GM06990 (cell line): ENCODE measurements around the gene TSPAN4.

Experiments
- DNase-seq: peaks from one replicate; pipeline ENCODE4 v3.0.0-alpha.2; 2011; ENCODE audit not compliant: insufficient read length; ENCODE audit errors: extremely low read depth
- H3K27me3 ChIP-seq: replicated peaks from 2 replicates; pipeline ENCODE4 v1.6.0; 2011; ENCODE audit warnings: low read length; ENCODE audit not compliant: control insufficient read depth, insufficient read depth
- H3K36me3 ChIP-seq: 2 replicates; pipeline ENCODE4 v1.5.1; 2011; ENCODE audit warnings: low read length; ENCODE audit not compliant: control insufficient read depth, insufficient read depth
- H3K4me3 ChIP-seq: replicated peaks from 2 replicates; pipeline ENCODE4 v1.5.1; 2011; ENCODE audit warnings: low read depth, mild to moderate bottlenecking, control low read depth, low read length
- TF ChIP-seq, protein P1 (sequence below): IDR thresholded peaks from 2 replicates; pipeline ENCODE4 v1.5.1; 2011; ENCODE audit warnings: low read length, control low read depth, mild to moderate bottlenecking, inconsistent platforms; ENCODE audit not compliant: insufficient read depth, poor library complexity, severe bottlenecking

TSPAN4 gene

DNA sequence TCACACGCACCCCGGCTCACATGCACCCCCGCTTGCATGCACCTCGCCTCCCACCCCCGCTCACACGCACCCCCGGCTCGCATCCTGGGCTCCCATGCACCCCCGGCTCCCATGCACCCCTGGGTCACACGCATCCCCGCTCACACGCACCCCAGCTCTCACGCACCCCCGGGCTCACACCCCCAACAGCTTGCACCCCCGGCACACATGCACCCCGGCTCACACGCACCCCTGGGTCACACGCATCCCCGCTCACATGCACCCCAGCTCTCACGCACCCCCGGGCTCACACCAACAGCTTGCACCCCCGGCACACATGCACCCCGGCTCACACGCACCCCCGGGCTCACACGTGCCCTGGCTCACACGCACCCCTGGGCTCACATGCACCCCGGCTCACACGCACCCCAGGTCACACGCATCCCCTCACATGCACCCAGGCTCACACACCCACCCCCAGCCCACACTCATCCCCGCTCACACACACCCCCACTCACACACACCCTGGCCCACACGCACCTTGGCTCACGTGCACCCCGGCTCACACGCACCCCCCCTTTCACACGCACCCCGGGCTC, 16.2 kb downstream of the TSPAN4 start:
- H3K36me3 ChIP-seq = no peaks in the 10 kb centered on the region
- no peak for DNase-seq
- H3K4me3 ChIP-seq = no peak overlapping the region
- TF ChIP-seq, protein P1, sequence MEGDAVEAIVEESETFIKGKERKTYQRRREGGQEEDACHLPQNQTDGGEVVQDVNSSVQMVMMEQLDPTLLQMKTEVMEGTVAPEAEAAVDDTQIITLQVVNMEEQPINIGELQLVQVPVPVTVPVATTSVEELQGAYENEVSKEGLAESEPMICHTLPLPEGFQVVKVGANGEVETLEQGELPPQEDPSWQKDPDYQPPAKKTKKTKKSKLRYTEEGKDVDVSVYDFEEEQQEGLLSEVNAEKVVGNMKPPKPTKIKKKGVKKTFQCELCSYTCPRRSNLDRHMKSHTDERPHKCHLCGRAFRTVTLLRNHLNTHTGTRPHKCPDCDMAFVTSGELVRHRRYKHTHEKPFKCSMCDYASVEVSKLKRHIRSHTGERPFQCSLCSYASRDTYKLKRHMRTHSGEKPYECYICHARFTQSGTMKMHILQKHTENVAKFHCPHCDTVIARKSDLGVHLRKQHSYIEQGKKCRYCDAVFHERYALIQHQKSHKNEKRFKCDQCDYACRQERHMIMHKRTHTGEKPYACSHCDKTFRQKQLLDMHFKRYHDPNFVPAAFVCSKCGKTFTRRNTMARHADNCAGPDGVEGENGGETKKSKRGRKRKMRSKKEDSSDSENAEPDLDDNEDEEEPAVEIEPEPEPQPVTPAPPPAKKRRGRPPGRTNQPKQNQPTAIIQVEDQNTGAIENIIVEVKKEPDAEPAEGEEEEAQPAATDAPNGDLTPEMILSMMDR = no peak
- H3K27me3 ChIP-seq = no peaks in the 10 kb centered on the region

DNA sequence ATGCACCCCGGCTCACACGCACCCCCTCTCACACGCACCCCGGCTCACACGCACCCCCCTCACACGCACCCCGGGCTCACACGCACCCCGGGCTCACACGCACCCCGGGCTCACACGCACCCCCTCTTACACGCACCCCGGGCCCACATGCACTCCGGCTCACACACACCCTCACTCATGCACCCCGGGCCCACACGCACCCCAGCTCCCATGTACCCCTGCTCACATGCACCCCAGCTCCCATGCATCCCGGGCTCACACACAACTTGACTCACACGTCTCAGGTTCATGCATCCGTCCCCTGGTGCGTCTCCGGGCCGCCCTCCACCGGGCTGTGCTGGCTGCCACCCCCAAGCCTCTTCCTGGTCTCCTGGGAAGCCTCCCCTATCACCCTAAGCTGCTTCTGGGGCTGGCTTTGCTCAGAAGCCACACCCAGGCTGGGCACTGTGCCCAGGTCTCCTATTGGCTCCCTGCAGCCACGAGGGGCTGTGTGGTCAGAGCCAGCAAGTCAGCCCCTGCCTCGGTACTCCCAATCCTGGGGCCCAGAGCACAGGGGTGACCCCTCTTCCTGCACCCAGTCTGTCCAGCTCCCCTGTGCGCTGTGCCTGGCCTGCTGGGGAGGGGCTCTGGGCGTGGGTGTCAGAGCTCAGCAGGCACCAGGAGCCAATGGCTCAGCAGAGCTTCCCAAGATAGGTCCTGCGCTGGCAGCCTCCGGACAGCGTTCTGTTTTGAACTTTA, 16.9 kb downstream of the TSPAN4 start:
- no peaks in the 10 kb centered on the region for H3K27me3 ChIP-seq
- TF ChIP-seq, protein P1 = no peak
- H3K4me3 ChIP-seq = no peak overlapping the region
- no peaks in the 10 kb centered on the region for H3K36me3 ChIP-seq
- DNase-seq = no peak

DNA sequence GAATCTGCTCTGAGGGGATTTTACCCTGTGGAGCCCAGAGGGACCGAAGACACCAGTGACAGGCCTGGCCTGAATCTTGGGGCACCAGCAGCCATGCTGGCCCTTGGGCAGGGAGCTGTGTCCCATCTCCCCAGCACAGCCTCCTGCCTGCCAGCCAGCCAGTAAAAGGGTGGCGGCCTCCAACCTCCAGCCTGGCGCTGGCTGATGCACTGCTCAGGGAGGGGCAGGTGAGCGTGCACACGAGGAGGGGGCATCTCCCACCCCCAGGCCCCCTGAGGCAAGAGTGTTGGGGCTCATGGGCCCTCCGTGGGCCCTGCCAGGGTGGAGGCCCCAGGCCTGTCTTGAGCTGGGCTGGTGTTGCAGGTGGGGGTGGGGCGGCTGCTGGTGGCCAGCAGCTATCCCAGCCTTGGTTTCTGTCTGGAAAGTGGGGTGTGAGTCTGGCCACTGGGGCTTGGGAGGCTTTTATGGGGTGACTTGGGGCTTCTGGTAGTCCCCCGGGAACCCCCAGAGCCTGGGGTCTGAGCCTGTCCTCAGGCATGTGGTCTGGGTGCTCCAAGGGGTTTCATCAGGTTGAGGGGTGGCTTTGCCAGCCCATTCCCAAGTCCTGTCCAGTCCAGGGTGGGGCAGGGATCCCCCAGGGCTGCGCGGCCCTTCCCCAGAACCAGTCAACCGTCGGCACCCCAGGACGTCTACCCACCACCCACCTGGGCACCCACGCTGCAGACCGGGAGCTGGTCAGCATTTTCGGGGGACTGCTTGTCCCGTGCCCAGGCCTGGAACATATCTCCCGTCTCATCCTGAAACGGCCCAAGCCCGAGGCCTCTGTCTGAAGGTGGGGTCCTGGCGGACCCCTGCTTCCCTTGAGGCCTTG, 17.8 kb downstream of the TSPAN4 start:
- Histone ChIP-seq H3K36me3 (no peaks in the 10 kb centered on the region), H3K27me3 (no peaks in the 10 kb centered on the region), H3K4me3 (no peak overlapping the region)
- no peak for DNase-seq
- TF ChIP-seq, protein P1 = no peak

DNA sequence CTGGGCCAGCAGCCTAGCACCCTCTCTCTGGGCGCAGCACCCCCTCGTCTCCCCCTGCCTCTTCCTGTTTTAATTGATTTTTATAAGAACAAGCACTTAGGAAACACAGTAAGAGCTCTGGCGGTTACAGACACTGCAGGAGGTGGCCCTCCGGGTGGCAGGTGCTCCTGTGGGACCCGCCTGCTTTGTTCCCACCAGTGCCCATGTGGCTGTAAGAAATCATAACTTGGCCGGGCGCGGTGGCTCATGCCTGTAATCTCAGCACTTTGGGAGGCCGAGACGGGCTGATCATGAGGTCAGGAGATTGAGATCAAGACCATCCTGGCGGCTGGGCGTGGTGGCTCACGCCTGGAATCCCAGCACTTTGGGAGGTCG, 18.4 kb downstream of the TSPAN4 start:
- no peaks in the 10 kb centered on the region for H3K36me3 ChIP-seq
- H3K27me3 ChIP-seq = no peaks in the 10 kb centered on the region
- no peak for DNase-seq
- TF ChIP-seq, protein P1 = no peak
- no peak overlapping the region for H3K4me3 ChIP-seq

DNA sequence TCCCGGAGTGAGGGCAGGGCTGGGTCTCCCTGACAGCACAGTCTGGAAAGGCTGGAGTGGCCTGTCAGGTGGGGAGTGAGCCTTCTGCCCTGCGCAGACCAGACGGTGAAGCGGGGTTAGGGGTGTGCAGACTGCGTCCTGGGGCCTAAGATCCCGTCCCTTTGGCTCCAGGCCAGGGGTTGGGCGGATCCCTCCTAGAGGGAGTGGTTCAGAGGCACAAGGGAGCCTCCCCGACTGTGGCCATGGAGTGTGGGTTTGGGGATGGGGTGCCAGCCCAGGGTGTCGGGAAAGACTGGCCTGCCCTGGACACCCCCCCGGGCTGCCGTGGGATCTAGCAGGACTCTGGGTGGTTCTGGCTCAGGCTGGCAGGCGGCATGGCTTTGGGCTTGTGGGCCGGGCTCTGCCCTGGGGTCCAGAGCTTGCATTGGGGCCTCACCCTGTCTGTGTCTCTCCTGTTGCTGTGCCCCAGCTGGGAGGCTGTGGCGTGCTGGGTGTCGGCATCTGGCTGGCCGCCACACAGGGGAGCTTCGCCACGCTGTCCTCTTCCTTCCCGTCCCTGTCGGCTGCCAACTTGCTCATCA, 19.5 kb downstream of the TSPAN4 start:
- TF ChIP-seq, protein P1 = no peak
- Histone ChIP-seq H3K4me3 (no peak overlapping the region), H3K27me3 (no peaks in the 10 kb centered on the region), H3K36me3 (no peaks in the 10 kb centered on the region)
- DNase-seq = no peak
